Endothelial cell of umbilical vein (primary cell): ENCODE data around the gene SMCO4. TPM values are rescaled to one million over a fixed set of nuclear protein-coding genes. Genes with fewer than 3 reads are reported as not detected.

ENCODE experiments used
- BruUV-seq: library from RNA; stranded (reverse); fragments of 400-500 nt; replicated peaks from 2 replicates; lab custom pipeline; 2021; lab: Mats Ljungman, UMichigan
- CTCF ChIA-PET: fragments of 300-600, 350-600 bp; sonication (Branson Sonifier 250); formaldehyde crosslinking; loops from one replicate; lab custom pipeline; 2021; ENCODE audit warnings: antibody characterized with exemption, inconsistent platforms; lab: Charles Lee
- POLR2A ChIA-PET: fragments of 300-600, 350-600 bp; sonication (Branson Sonifier 250); formaldehyde crosslinking; loops from one replicate; lab custom pipeline; 2021; ENCODE audit warnings: antibody characterized with exemption, inconsistent platforms; lab: Charles Lee
- DNase-seq: peaks from one replicate; pipeline ENCODE4 v3.0.0-alpha.2; 2011; ENCODE audit warnings: low read depth, low spot score
- FAIRE-seq: peaks from 2 replicates; lab custom pipeline; 2011; peaks lifted over from hg19 to GRCh38; lab: Jason Lieb, UNC
- H2AFZ ChIP-seq: 2 replicates; pipeline ENCODE4 v1.6.0; 2012; ENCODE audit warnings: low read depth, low read length, control low read depth, inconsistent platforms
- H3K27ac ChIP-seq: 2 replicates; pipeline ENCODE4 v1.5.1; 2011; ENCODE audit warnings: low read depth, mild to moderate bottlenecking, control low read depth, low read length, moderate library complexity; ENCODE audit not compliant: insufficient read depth
- H3K27me3 ChIP-seq, 2 experiments: 2 replicates each; pipeline versions ENCODE4 v1.6.0 to v1.6.1; 2011; ENCODE audit warnings: low read length in 2 of 2, mixed read lengths in 1 of 2; ENCODE audit not compliant: control insufficient read depth in 2 of 2, insufficient read depth in 2 of 2
- H3K36me3 ChIP-seq, 2 experiments: 2 replicates in 1 of 2; 3 replicates in 1 of 2; pipeline ENCODE4 v1.5.1; 2011; ENCODE audit warnings: low read length in 2 of 2, mild to moderate bottlenecking in 1 of 2, moderate library complexity in 1 of 2; ENCODE audit not compliant: control insufficient read depth in 2 of 2, insufficient read depth in 2 of 2; ENCODE audit errors: extremely low read depth in 1 of 2
- H3K4me1 ChIP-seq: 3 replicates; pipeline ENCODE4 v1.5.1; 2011; ENCODE audit warnings: mild to moderate bottlenecking, low read length; ENCODE audit not compliant: control insufficient read depth, insufficient read depth; ENCODE audit errors: extremely low read depth
- H3K4me2 ChIP-seq: 2 replicates; pipeline ENCODE4 v1.6.1; 2011; ENCODE audit warnings: low read length, control low read depth, mixed read lengths; ENCODE audit not compliant: insufficient read depth
- H3K4me3 ChIP-seq, 3 experiments: fragments of 200-600 bp in 1 of 3; sonication (generic), shearing (Covaris generic) in 1 of 3; replicated peaks in 1 of 3; 2 replicates each; pipeline ENCODE4 v1.5.1; 2011 to 2016; ENCODE audit warnings: control low read depth in 3 of 3, low read length in 3 of 3, mild to moderate bottlenecking in 2 of 3, inconsistent platforms in 1 of 3, low read depth in 1 of 3, moderate library complexity in 1 of 3; ENCODE audit not compliant: insufficient read depth in 1 of 3
- H3K79me2 ChIP-seq: 2 replicates; pipeline ENCODE4 v1.6.0; 2012; ENCODE audit warnings: low read length, inconsistent platforms; ENCODE audit not compliant: control insufficient read depth, insufficient read depth
- H3K9ac ChIP-seq: replicated peaks from 2 replicates; pipeline ENCODE3; 2011; ENCODE audit warnings: low read length, control low read depth; ENCODE audit not compliant: insufficient read depth; ENCODE audit errors: extremely low read depth
- H3K9me1 ChIP-seq: replicated peaks from 3 replicates; pipeline ENCODE4 v1.6.0; 2011; ENCODE audit warnings: mild to moderate bottlenecking, low read length; ENCODE audit not compliant: control insufficient read depth, insufficient read depth; ENCODE audit errors: extremely low read depth
- H3K9me3 ChIP-seq: replicated peaks from 2 replicates; pipeline ENCODE4 v1.5.1; 2012; ENCODE audit warnings: low read length, inconsistent platforms; ENCODE audit not compliant: control insufficient read depth, insufficient read depth
- H4K20me1 ChIP-seq: replicated peaks from 2 replicates; pipeline ENCODE3; 2011; ENCODE audit warnings: mild to moderate bottlenecking, low read length; ENCODE audit not compliant: control insufficient read depth, insufficient read depth; ENCODE audit errors: extremely low read depth
- CTCF ChIP-seq, 2 donors: IDR thresholded peaks; 1 replicate in 1 of 2; 2 replicates in 1 of 2; pipeline ENCODE4 v1.5.1; 2011; ENCODE audit warnings: low read length in 2 of 2, mild to moderate bottlenecking in 2 of 2, moderate library complexity in 2 of 2, control low read depth in 1 of 2, inconsistent platforms in 1 of 2, low read depth in 1 of 2; ENCODE audit not compliant: insufficient read depth in 1 of 2; ENCODE audit errors: extremely low read depth in 1 of 2
- EZH2 ChIP-seq: IDR thresholded peaks from 2 replicates; pipeline ENCODE4 v1.6.1; 2012; ENCODE audit warnings: borderline replicate concordance, low read depth, mild to moderate bottlenecking, moderate library complexity, low read length, inconsistent platforms; ENCODE audit not compliant: severe bottlenecking
- FOS ChIP-seq: IDR thresholded peaks from 2 replicates; pipeline ENCODE4 v1.6.1; 2011; ENCODE audit warnings: mild to moderate bottlenecking, low read length, moderate library complexity, borderline replicate concordance; ENCODE audit not compliant: insufficient read depth
- GATA2 ChIP-seq: IDR thresholded peaks from 2 replicates; pipeline ENCODE4 v1.7.0; 2011; ENCODE audit warnings: low read depth, mild to moderate bottlenecking, moderate library complexity, mixed read lengths, low read length; ENCODE audit not compliant: insufficient read length, insufficient read depth
- JUN ChIP-seq: IDR thresholded peaks from 2 replicates; pipeline ENCODE4 v1.6.1; 2011; ENCODE audit warnings: borderline replicate concordance, low read depth; ENCODE audit not compliant: insufficient read length, insufficient read depth
- MYC ChIP-seq: IDR thresholded peaks from one replicate; pipeline ENCODE4 v1.6.1; 2011; ENCODE audit warnings: mild to moderate bottlenecking, low read depth, low read length
- POLR2A ChIP-seq: IDR thresholded peaks from 2 replicates; pipeline ENCODE4 v1.6.1; 2012; ENCODE audit warnings: low read depth, mild to moderate bottlenecking, control low read depth, low read length
- POLR2AphosphoS5 ChIP-seq: IDR thresholded peaks from 2 replicates; pipeline ENCODE4 v1.6.1; 2012; ENCODE audit warnings: low read depth, mild to moderate bottlenecking, control low read depth, low read length, moderate library complexity; ENCODE audit not compliant: insufficient read depth
- dilution Hi-C: fragments of 300-500 bp; cut with MboI; formaldehyde crosslinking; loops from one replicate; pipeline ENCODE4 v1.15.0; 2019; ENCODE audit warnings: low sequenced_read_pairs; ENCODE audit not compliant: extremely low pct_ligation_motif_present
- intact Hi-C: fragments of 100-400 bp; cut with micrococcal nuclease; formaldehyde crosslinking; loops from one replicate; pipeline ENCODE4 v1.10.0; 2022
- polyA plus RNA-seq, 4 experiments: library from polyadenylated mRNA; depleted of rRNA in 3 of 4; stranded (reverse) in 3 of 4; unstranded in 1 of 4; fragments of >200 nt; gene quantifications; 2 replicates each; pipeline versions ENCODE4 v1.2.1 to v1.2.3, GENCODE V29; 2011 to 2012; ENCODE audit warnings: missing spikeins in 1 of 4
- total RNA-seq: library from RNA; stranded (reverse); gene quantifications from 2 replicates; pipeline ENCODE4 v1.2.3, GENCODE V29; 2021
- TF ChIP-seq, protein P1 (sequence below): IDR thresholded peaks from 2 replicates; pipeline ENCODE4 v1.6.1; 2011; ENCODE audit not compliant: insufficient read depth, insufficient read length

Gene SMCO4
- total and polyA plus RNA-seq, 2 donors (not counting 3 experiments of a cell fraction or from before 2014, with no cell fraction given): 14.0 to 21.3 TPM

DNA sequence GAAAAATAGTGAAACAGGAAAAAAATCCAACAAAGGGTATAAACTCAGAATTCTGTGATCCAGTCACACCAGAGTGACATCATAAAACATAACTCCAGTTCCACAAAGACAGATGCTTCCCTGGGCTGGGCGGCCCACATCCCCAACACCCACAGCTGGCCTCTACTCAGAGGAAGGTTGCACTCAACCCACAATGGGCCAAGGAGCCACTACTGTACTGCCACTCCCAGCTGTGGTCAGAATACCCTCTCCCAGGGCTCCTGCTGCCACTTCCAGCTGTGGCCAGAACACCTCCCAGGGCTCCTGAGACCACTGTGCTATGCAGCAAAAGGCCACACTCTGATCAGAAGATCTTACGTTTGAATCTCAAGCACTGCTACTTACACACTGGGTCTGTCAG lies 18.3 kb downstream of the SMCO4 start:
- H3K27ac ChIP-seq: no peak overlapping the region
- TF ChIP-seq CTCF (IDR thresholded peaks at IDR 0.05; ENCODE audit: extremely low read depth in 1 of 2, insufficient read depth in 1 of 2, low read depth in 1 of 2, low read length in 2 of 2) (no peak), FOS (no peak), EZH2 (no peak), POLR2AphosphoS5 (no peak), JUN (no peak), GATA2 (no peak), POLR2A (no peak), MYC (no peak)
- TF ChIP-seq, protein P1, sequence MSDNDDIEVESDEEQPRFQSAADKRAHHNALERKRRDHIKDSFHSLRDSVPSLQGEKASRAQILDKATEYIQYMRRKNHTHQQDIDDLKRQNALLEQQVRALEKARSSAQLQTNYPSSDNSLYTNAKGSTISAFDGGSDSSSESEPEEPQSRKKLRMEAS: no peak
- no peaks in the 10 kb centered on the region for H3K27me3 ChIP-seq
- no peaks in the 10 kb centered on the region for H3K79me2 ChIP-seq
- peaks cover 3% of the 10 kb centered on the region for H3K9me1 ChIP-seq
- no peak overlapping the region for H3K4me2 ChIP-seq
- intact Hi-C loops: no loop called here
- peaks cover 10% of the 10 kb centered on the region for H3K4me1 ChIP-seq
- ChIA-PET CTCF (no interaction called here), POLR2A (no interaction called here)
- FAIRE-seq (no peak), DNase-seq (no peak)
- dilution Hi-C loops: no loop called here
- H3K4me3 ChIP-seq: no peak overlapping the region
- H3K9ac ChIP-seq: no peak overlapping the region
- H2AFZ ChIP-seq: no peak overlapping the region
- BruUV-seq: no TSS peak
- H4K20me1 ChIP-seq: no peaks in the 10 kb centered on the region
- H3K9me3 ChIP-seq: no peaks in the 10 kb centered on the region
- no peaks in the 10 kb centered on the region for H3K36me3 ChIP-seq
